Thoracic aorta (tissue), 2 donors: ENCODE results near the gene SEC14L2. TPM values are rescaled to one million over a fixed set of nuclear protein-coding genes. Genes with fewer than 3 reads are reported as not detected.
A peak's percentile ranks its signal among the peaks of the same experiment; 100 is the strongest.

Experiments
- ATAC-seq: fragments of 150-250 bp; one replicate; pipeline ENCODE4 v1.8.0; 2017; ENCODE audit warnings: low read depth; ENCODE audit not compliant: insufficient number of reproducible peaks, low FRiP score
- DNase-seq: peaks from one replicate; pipeline ENCODE4 v3.0.0-alpha.2; 2020; ENCODE audit warnings: low spot score
- H3K27ac ChIP-seq, 2 donors: fragments of 200-600 bp; sonication (generic); 1 replicate in 1 of 2; 2 replicates in 1 of 2; pipeline ENCODE4 v1.5.1; 2016; ENCODE audit warnings: mild to moderate bottlenecking in 2 of 2, moderate library complexity in 2 of 2
- H3K27me3 ChIP-seq: fragments of 200-600 bp; sonication (generic); replicated peaks from 2 replicates; pipeline ENCODE4 v1.6.0; 2016; ENCODE audit warnings: mild to moderate bottlenecking; ENCODE audit not compliant: insufficient read depth
- H3K36me3 ChIP-seq: fragments of 200-600 bp; sonication (generic); one replicate; pipeline ENCODE4 v1.5.1; 2016
- H3K4me1 ChIP-seq, 2 donors: fragments of 200-600 bp; sonication (generic); 1 replicate in 1 of 2; 2 replicates in 1 of 2; pipeline versions ENCODE4 v1.5.1 to v1.6.0; 2016; ENCODE audit warnings: low read depth in 2 of 2, mild to moderate bottlenecking in 1 of 2; ENCODE audit not compliant: control insufficient read depth in 1 of 2
- H3K4me3 ChIP-seq: fragments of 200-600 bp; sonication (generic); 2 replicates; pipeline ENCODE4 v1.5.1; 2016; ENCODE audit warnings: mild to moderate bottlenecking
- H3K9me3 ChIP-seq: fragments of 200-600 bp; sonication (generic); 2 replicates; pipeline ENCODE4 v1.5.1; 2016
- total RNA-seq, 2 donors: library from RNA; depleted of rRNA; stranded (reverse); fragments of >200 nt; gene quantifications; one replicate each; pipeline versions ENCODE4 v1.1.0 to v1.2.3, GENCODE V29; 2016
- TF ChIP-seq, protein P1 (sequence below): fragments of 200-600 bp; sonication (generic); IDR thresholded peaks from one replicate; pipeline ENCODE4 v1.5.1; 2019; ENCODE audit warnings: antibody characterized with exemption

SEC14L2 gene
- 10 to 100 TPM in 1 of 2 donors, 1 to 10 TPM in 1; 6.4 to 18.3 TPM for total RNA-seq

DNA sequence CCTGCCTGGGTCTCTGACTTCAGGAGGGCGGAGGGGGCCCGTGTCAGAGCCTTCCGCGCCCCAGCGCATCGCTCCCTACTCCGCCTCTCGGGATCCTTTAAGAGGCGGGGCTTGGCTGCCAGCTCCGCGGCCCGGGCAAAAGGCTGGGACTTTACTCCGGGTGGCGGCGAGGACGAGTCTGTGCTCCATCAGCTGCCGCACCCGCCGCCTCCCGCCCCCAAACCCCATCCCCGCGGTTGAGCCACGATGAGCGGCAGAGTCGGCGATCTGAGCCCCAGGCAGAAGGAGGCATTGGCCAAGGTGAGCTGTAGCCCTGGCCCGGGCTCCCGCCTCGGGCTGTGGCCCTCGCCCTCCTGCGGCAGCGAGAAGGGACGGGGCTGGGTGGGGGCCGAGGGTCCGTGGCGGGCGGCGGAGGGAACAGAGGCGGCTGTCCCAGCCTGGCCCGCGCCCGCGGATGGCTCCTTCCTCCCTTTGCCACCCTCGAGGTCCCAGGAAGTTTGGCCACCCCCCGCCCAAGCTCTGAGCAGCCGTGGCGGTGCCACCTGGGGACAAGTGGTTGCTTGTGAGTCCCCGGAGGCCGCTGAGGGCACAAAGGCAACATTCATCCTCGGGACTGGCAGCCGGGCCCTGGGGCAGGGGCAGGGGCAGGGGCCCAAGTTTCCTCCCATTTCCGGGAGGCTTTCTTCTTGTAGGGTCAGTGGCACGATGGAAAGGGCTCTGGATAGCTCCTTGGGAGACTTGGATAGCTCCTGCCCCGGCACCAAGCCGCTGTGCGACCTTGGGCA is at the start of gene SEC14L2:
Gene SEC14L2, plus strand, starts transcription at position 148 of the 785 bp plus-strand sequence. Its CDS starts 99 bp downstream, at position 247.
- Histone ChIP-seq H3K4me3 (peak within 1 kb of the TSS; percentile 90), H3K27ac (peak within 1 kb of the TSS; percentile 6 to 38), H3K36me3 (no peaks in the 10 kb centered on the region), H3K9me3 (no peaks in the 10 kb centered on the region), H3K4me1 (peaks cover 3 to 26% of the 10 kb centered on the region in 2 donors), H3K27me3 (no peaks in the 10 kb centered on the region)
- ATAC-seq (peak; percentile 21), DNase-seq (peak; percentile 16)
- TF ChIP-seq, protein P1, sequence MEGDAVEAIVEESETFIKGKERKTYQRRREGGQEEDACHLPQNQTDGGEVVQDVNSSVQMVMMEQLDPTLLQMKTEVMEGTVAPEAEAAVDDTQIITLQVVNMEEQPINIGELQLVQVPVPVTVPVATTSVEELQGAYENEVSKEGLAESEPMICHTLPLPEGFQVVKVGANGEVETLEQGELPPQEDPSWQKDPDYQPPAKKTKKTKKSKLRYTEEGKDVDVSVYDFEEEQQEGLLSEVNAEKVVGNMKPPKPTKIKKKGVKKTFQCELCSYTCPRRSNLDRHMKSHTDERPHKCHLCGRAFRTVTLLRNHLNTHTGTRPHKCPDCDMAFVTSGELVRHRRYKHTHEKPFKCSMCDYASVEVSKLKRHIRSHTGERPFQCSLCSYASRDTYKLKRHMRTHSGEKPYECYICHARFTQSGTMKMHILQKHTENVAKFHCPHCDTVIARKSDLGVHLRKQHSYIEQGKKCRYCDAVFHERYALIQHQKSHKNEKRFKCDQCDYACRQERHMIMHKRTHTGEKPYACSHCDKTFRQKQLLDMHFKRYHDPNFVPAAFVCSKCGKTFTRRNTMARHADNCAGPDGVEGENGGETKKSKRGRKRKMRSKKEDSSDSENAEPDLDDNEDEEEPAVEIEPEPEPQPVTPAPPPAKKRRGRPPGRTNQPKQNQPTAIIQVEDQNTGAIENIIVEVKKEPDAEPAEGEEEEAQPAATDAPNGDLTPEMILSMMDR, result no peak

DNA sequence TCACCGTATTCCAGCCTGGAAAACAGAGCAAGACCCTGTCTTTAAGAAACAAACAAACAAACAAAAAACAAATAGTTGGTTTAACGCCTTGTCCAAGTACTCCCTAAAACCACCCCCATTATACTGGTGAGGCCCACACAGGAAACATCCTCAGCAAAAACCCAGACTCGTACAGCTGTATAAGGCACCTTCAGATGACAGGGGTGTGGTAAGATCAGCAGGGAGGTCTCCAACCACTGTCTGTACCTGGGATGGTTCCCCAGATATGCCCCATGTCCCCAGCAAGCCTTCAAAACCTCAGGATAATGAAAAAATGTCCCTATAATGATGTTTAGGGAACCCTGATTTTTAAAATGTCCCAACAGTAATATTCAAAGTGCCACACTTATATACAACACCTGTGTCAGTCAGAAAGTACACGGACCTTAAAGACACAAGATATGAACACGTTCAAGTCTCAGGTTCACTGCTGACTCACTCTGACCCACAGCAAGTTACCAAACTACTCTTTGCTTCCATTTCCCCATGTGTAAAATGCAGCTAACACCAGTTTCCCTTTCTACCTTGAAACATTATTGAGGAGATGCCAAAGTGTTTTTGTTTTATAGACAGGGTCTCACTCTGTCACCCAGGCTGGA is 49.4 kb upstream of the SEC14L2 start:
- TF ChIP-seq, protein P1, result no peak
- Histone ChIP-seq H3K27me3 (no peaks in the 10 kb centered on the region), H3K9me3 (no peaks in the 10 kb centered on the region), H3K36me3 (peaks cover 63% of the 10 kb centered on the region), H3K4me3 (no peak overlapping the region), H3K4me1 (peaks cover under 1 to 2% of the 10 kb centered on the region in 2 donors), H3K27ac (no peak overlapping the region)
- DNase-seq (no peak), ATAC-seq (no peak)

DNA sequence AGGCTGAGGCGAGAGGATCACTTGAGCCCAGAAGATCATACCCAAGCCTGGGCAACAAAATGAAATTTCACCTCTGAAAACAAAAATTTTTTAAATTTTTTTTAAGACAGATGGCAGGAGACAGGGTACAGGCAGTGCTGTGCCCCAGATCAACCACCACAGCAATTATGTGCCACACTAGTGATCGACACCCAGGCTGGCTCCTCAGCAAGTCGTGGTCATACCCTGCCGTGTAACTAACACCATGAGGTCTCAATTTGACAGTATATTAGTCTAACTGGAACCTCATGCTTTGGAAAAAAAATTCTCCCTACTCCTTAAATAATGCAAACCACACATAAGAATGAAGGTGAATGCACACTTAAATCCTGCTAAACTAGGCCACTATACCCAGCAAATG is 48.4 kb upstream of the SEC14L2 start:
- ATAC-seq, result no peak
- Histone ChIP-seq H3K9me3 (no peaks in the 10 kb centered on the region), H3K4me3 (no peak overlapping the region), H3K27me3 (no peaks in the 10 kb centered on the region), H3K27ac (no peak overlapping the region), H3K4me1 (no peaks in the 10 kb centered on the region), H3K36me3 (peaks cover 59% of the 10 kb centered on the region)
- TF ChIP-seq, protein P1, result no peak
- no peak for DNase-seq

DNA sequence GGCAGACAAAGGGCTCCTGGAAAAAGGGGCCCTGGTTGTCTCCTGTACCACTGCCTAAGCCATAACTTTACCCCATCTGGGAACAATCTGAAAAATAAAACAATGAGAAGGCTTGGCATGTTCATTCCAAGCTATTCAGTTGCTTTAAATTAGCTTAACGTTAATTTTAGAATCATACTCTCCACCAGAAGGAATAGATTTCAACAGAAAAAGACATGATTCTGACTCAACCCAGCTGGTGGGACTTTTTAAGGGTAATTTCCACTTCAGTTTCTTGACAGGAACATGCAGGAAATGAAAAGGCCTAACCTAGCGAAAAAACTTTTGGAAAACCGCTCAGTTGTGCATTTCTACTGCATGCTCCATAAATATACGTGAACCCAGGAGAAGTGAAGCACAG is 48.0 kb upstream of the SEC14L2 start:
- H3K27ac ChIP-seq, result no peak overlapping the region
- H3K36me3 ChIP-seq, result peaks cover 55% of the 10 kb centered on the region
- no peak for DNase-seq
- H3K27me3 ChIP-seq, result no peaks in the 10 kb centered on the region
- H3K4me1 ChIP-seq, result peaks cover 0 to 4% of the 10 kb centered on the region in 2 donors
- TF ChIP-seq, protein P1, result no peak
- H3K9me3 ChIP-seq, result no peaks in the 10 kb centered on the region
- no peak overlapping the region for H3K4me3 ChIP-seq
- no peak for ATAC-seq

DNA sequence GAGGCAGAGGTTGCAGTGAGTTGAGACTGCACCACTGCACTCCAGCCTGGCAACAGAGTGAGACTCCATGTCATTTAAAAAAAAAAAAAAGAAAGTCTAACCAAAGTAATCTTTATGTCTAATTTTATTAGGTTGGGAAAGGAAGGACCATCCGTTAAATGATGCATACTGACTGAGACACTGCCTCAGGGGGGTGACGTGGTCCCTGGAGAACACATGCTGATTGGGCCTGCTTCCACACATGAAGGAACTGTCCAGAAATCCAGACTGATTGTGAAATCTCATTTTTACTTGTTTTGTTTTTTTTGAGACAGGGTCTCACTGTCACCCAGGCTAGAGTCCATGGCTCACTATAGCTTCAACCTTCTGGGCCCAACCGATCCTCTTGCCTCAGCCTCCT is 45.6 kb upstream of the SEC14L2 start:
- peaks cover 19 to 28% of the 10 kb centered on the region in 2 donors for H3K4me1 ChIP-seq
- no peak overlapping the region for H3K27ac ChIP-seq
- no peaks in the 10 kb centered on the region for H3K27me3 ChIP-seq
- TF ChIP-seq, protein P1, result no peak
- DNase-seq (no peak), ATAC-seq (no peak)
- H3K4me3 ChIP-seq, result no peak overlapping the region
- H3K9me3 ChIP-seq, result no peaks in the 10 kb centered on the region
- H3K36me3 ChIP-seq, result peaks cover 31% of the 10 kb centered on the region
